Hematopoietic multipotent progenitor cell treated with erythropoietin and hydrocortisone succinate and interleukin-3 and kit ligand, for 4 days (in vitro differentiated cells): Measurements from ENCODE around the gene PCCB.
"Not testable (repeated sequence)": the region's sequence is repeated elsewhere in the genome, so short reads cannot be mapped to it uniquely, and the experiment has no call there.

ENCODE experiments used
- DNase-seq: peaks from one replicate; pipeline ENCODE4 v3.0.0-alpha.2; 2015

The PCCB gene

DNA sequence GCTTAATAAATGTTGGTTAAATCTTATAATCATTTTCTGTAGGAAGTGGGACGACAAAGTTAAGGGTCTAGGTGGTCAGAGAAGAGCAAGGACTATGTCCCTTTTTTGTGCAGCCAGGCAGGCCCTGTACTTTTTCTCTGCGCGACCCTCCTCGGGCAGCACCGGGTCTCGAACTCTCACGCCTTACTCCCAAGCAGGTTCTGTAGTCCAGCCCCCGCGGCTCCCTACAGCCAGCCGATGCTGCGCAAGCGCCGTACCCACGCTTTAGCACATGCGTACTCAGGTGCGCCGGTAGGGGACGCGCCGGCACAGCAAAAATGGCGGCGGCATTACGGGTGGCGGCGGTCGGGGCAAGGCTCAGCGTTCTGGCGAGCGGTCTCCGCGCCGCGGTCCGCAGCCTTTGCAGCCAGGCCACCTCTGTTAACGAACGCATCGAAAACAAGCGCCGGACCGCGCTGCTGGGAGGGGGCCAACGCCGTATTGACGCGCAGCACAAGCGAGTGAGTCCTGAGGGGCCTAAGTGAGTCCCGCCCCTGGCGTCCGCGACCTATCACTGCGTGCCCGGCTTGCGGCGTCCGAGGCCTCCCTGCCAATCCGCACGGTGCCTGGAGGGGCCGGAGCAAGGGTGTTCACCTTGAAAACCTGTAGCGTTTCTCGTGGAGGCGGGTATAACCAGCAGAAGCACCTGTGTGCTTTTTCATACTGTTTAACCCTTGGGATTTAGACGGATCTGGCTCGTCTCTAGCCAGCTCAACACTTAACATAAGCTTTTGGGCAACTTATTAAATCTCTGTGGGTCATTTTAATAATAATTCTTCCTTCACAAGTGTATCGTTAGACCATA lies at the start of gene PCCB:
Gene PCCB, plus strand, starts transcription at position 282 of the 844 bp plus-strand sequence. Its CDS starts 36 bp downstream, at position 318.
- DNase-seq, result peak; percentile 98

DNA sequence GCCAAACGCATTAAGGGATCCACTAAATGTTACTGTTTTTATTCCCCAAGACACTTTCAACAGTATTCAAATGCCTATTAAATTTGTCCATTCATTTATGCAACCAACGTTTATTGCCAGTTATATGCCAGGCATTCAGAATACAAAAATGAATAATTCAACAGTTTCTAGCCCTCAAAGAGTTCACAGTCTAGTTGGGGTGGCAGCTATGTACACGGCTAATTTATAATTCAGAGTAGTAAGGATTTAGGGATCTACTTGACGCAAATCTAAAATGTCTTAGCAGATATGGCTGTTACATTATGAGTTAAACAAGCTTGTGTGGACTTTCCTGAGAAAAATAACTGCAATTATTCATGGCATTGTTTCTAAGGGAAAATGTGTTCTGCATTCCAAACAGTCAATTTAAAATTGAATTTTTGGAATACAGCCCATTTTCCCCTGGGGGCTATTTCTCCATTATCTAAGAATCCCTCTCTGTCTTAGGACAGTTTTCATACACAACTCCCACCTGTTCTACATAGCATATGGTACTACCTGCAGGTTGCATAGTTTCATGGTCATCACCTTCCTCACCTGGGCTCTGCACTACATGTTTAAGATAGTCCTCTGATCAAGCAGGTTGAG lies 42.5 kb upstream of the PCCB start:
- DNase-seq, result no peak

DNA sequence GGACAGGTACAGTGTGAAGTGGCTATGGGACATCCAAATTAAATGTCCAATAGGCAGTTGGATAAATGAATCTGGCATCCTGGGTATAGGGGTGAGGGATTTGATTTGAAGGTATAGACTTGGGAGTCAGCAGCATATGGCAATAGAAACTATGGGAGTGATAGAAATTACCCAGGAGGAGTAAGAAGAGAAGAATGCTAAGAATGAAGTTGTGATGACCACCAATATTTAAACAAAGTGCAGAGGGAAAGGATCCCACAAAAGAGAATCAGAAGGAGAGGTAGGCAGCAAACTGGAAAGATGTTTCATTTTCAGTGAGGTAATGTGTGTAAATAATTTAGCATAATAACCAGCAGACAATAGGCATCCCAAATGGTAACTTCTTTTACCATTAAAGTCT lies 40.2 kb upstream of the PCCB start:
- DNase-seq, result no peak

DNA sequence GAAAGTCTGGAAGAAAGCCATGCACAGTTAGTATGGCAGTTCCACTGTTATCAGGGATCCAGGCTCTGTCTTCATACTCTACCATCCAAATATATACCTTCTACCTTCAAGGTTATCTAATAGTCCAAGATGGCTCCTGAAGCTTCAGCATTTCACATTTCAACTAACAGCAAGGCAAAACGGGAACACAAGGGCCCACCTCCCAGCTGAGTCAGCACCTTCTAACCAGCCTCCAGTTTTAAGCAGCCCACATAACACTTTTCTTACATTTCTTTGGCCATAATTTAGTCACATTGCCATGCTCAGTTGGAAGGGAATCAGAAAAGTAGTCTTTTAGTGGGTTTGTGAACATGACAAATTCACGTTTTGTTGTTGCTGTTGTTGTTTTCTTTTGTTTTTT lies 38.6 kb upstream of the PCCB start:
- DNase-seq, result no peak

DNA sequence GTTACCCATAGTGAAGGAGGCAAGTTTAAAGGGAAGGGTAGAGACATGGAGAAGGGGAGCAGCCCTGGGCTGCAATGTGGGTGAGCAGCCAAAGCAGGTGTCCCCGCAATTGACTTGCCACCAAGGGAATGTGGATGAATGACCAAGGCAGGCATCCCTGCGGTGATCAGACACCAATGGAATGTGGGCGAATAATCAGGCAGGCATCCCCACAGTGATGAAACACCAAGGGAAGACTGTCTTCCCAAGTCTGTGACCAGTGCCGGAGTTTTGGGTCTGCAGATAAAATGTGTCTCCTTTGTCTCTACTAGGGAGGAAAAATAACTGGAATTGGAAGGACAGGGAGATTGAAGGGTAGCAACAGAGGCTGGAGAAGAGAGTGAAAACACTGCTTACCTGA lies 27.4 kb upstream of the PCCB start:
- DNase-seq, result not testable (repeated sequence)

DNA sequence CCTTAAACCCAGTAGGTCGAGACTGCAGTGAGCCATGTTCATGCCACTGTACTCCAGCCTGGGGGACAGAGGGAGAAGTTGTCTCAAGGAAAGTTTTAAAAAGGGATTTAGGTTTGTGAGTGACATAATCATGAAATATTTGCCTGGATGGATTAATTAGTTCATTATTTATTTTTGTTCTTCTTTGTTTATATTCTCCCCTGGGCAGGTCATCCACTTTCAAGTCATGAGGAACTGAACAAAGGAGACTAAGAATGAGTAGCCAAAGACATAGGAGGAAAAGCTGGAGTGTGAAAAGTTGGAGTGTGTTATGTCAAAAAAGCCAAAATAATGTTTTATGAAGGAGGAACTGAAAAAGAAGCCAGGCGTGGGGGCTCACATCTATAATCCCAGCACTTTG lies 17.7 kb upstream of the PCCB start:
- DNase-seq, result no peak

DNA sequence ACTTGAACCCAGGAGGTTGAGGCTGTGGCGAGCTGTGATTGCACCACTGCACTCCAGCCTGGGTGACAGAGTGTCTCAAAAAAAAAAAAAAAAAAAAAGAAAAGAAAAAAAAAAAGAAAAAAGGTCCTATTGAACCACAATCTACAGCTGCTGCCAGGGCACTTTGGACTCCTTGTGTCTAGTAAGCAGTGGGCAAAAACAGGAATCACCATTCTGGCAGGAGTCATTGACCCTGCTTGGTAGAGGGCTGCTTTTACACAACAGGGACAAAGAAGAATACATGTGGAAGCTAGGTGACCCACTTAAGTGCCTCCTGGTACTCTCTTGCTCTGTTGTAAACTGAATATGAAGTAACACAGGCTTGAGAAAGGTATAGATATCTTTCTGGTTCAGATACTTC lies 14.6 kb upstream of the PCCB start:
- no peak for DNase-seq

DNA sequence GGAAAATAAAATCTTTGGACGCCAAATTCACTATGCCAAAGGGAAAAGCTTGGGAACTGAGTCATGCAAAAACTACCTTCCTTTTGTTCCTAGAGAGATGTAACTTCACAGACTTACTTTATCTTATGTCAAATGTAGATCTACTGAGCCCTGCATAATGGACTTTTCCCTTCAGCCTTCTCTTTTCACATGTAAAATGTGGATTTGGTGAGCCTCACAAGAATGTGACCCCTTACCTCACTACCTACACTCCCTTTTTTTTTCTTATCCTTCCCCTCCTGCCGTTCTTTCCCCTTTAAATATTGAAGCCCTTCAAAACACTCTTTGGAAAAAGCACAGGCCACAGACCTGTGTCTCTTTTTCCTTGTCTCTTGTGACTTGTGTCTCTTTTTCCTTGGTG lies 14.0 kb upstream of the PCCB start:
- no peak for DNase-seq

DNA sequence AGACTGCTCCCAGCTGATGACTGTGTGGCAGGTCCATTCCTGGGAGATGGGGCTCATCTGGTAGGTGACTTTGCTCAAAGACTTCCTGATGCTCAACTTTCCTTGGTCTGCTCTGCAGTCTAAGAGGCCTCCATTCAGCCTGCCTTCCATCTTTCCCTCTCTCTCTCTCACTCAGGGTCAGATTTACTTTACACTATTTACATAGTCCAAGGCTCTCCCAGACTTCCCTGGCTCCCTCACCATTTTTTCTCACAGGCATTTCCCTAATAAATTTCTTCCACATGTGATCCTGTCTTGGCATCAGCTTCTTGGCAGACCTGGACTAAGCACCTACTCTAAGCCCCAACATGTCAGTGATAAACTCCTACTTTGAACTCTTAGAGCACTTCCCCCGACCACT lies 13.0 kb upstream of the PCCB start:
- DNase-seq, result no peak

DNA sequence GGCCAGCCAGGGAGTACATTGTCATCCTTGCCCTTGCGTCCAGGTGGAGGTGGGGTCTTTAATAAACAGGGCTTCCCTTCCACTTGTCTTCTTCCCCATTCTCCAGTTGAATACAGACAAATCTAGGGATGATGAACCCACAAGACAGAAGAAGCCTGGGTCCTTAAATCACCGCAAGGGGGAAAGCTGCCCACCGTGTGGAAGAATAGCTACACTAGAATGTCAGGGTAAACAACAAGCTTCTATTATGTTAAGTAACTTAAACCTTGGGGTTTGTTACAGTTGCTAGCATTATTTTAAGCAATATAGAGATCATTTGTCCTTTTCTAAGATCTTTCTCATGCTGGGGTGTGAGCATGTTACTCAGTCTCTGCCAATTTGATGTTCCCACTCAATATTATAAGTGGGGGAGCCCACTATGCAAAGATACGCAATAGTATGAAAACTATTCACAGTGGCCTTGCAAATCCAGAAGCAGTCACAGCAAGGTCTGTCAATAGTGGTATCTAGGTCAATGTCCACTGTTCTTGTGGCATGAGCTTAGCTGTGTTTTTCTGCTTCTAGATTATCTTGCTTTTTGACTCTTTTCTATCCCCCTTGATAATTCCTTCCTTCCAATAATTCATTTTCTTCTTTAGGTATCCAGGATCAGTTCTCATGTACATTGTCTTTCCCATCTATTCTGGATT lies 12.0 kb upstream of the PCCB start:
- DNase-seq, result no peak

DNA sequence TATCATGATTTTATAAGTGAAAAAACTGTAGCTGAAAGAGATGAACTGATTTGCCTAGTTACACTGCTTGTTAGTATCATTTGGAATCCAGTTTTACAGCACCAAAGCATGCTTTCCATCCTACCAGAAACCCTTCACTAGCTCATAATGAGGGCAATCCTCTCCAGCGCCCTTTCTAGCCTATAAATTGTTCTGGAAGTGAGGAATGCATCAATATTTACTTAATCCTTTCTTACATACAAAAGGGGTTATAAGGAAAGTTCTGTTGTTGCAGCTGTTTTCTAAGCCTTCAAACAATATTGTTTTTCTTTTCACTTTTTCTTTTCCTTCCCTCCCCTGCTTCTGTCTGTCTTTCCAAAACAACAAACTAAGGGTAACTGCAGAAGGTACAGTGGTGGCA lies 11.0 kb upstream of the PCCB start:
- no peak for DNase-seq

DNA sequence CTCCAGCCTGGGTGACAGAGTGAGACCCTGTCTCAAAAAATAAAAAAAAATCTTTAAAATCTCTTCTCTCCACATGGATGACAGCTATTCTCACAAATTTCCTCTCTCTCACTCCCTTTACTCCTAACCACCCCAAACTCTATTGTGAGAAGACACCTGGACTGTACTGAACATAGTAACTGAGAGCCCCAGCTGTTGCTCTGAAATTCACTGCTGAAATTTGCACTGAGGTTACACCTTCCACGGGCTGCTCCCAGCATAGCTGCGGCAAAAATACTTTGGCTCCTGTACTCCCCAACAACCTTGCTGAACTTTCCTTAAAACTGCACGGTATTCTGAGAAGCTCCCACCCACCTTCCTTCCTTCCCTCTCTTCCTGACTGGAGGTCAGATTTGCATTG lies 4.4 kb upstream of the PCCB start:
- DNase-seq, result no peak

DNA sequence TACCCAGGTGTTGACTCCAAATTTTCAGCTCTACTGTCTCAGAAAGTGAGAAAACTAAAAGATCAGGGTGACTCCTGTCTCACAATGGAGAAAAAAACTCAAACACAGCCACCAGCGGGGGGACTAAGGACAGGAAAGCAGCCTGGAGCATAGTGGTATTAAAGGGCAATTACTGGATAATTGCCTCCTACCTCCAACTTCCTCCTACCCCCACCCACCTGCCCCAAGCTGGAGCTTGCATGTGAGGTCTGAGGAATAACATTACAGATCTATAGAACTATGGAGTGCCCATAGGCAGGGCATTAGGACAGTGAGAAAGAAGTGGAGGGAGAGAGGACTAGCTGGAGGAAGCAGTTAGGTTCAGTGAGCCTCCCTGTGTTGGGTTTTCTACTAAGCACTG lies 2.7 kb upstream of the PCCB start:
- no peak for DNase-seq

DNA sequence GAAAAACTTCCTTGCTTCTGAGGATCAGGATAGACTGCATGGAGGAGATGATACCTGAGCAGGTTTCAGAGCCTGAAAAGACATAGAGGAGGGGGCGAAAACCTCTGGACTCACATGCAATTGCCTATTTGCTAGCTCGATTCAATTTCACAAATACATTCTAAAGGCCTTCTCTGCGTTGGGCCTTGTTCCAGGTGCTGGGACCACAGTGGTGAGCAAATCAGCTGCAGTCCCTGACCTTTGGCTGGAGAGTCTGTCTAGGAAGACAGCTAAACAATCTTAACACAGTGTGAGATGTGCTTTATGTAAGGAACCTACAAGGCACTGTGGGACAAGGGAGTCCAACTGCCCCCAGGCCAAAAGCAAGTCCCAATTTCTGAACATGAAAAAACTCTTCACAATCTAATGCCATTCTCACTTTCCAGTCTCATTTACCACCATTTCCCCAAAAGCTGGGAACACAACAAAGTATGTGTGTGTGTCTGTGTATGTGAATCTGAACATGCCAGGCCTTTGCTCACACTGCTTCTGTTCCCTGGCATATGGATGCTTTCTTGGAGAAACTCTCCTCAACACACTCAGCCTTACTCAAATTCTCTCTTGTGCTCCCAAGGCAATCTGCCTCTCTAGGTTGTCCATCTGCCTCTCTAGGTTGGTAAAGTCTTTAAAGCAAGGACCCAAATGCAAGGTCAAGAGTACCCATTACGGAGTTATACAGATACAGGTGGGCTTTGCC lies 2.1 kb upstream of the PCCB start:
- no peak for DNase-seq

DNA sequence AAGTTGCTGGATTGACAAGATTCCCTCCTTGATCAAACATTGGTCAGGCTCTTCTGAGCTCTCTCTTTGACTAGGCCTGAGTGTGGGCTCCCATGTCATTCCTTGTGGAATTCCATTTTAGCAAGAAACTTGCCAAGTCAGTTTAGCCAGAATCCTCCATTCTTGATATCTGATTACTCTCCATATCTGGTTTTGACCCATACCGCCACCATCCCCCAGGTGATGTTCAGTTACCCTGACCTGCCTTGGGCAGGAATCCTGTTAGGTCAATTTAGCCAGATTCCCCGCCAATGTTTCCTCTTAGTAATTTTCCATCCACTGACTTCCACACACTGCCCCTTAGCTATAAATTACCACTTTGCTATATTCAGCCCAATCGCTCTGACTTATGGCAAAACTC lies 1.0 kb upstream of the PCCB start:
- DNase-seq, result no peak

DNA sequence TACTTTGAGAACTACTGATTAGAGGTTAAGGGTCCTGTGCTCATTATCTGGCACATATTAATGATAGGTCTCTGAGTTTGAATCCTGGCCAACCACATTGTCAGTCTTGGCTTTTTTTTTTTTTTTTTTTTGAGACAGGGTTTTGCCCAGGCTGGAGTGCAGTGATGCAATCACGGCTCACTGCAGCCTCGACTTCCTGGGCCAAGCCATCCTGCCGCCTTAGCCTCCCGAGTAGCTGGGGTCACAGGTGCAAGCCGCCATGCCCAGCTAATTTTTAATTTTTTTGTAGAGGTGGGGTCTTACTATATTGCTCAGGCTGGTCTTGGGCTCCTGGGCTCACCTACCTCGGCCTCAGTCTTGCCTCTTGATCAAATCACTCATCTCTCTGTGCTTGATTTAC lies 547 bp upstream of the PCCB start:
- peak; percentile 14 for DNase-seq

DNA sequence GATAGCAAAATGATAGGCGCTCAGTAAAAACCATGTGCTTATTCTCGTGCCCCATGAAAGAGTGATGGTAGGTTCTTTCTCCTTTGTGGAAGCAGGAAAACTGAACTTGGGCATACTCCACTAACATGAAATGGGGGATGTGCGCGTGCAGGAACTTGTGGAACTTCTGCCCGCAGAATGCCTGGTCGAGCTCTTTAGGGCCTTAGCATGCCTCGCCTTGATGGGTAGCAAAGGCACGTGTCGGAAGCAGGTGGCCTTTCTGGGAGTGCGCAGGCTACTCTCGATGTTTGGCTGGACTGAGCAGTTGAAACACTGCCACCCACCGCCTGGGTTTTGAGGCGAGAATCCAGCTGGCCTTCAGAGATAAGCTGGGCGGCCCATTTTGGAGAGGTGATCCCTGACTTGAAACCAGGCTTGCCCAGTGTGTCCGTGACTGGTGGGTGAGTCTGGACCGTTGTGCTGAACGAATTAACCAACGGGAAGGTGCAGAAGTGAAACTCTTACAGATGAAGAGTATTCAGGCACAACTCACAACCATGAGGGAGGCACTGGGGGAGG lies 842 bp downstream of the PCCB start:
- DNase-seq, result peak; percentile 97

DNA sequence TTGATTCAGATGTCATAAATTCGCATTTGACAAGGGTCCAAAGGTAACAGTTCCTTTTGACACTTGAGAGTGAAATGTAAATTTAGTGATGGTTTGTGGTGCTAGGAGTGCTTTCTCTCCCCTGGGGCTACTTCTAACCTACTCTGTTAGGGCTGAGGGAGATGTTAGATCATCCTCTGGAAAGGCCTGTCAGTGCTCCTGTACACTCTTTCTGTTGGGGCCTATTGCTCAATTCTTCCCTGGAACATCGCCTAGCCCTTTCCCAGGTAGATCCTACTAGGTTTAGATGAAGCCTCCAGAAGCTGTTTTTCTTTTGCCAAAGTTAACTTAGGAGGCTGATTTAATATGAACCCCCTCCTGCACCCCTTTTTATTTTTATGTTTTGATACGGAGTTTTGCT lies 1.4 kb downstream of the PCCB start:
- DNase-seq, result no peak

DNA sequence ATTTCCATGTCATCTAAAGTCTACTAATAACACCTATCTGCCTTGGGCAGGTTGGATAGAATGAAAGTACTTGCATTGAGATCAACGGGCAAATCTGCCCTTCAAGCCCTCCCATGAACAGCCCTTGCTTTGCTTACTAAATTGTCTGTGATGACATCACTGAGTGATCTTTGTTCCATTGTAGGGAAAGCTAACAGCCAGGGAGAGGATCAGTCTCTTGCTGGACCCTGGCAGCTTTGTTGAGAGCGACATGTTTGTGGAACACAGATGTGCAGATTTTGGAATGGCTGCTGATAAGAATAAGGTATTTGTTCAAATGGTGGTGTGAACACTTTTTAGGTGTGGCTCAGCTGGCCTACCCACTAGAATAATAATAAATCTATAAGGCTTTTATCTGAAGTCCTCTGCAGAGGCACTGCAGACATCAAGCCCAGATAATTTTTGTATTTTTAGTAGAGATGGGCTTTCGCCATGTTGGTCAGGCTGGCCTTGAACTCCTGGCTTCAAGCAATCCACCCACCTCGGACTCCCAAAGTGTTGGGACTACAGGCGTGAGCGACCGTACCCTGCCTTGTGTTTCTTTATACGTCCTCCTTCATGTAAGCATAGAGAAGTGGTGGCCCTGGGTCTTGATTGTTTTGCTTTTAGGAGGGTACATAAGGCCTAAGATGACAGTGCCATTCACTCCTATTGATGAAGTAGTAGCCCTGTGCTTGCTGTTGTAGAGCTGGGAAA lies 5.7 kb downstream of the PCCB start:
- no peak for DNase-seq

DNA sequence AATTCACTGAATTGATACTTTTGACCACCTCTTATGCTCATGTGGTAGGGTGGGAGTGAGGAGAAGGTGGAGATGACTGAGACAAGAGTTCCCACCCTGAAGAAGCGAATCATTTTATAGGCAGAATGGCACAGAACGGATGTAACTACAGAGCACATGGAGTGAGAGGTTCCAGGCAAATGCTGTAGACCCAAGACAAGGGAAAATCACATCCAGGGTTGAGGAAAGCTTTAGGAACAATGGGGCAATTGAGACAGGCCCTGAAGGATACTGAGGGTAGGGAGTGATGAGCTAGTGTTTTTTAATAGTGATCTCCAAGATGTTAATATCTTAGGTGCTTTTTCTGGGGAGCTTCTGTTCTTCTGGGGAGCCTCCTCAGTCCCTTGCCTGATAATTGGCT lies 8.1 kb downstream of the PCCB start:
- DNase-seq, result no peak

DNA sequence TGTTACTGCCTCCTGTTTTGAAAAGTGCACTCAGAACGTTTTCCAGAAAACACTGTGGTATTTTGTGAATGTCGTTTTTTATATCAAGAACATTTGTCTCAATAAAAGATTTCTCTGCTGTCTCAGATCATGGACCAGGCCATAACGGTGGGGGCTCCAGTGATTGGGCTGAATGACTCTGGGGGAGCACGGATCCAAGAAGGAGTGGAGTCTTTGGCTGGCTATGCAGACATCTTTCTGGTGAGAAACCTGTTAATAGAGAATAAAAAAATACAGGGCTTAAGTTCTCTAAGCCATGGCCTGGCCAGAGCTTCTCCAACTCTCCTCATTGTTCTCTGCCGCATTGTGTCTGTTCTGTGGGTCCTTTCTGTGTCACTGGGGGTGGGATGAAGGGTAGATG lies 11.7 kb downstream of the PCCB start:
- no peak for DNase-seq

DNA sequence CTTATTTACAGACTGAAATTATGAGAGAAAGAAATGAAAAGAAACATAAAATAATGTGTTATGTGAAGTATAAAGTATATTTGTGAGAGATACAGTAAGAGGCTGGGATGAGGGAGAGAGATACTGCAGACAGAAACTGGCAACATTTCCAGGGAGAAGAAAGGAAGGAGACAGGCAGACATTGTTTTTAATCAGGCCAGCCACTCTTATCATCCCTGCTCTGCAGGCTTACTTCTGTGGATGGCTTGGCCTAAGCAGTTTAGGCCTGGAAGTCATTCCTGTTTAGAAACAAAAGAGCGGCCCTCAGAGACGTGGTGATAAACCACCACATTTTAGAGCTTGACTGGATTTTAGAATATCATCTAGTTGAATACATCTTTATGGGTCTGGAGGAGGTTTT lies 12.4 kb downstream of the PCCB start:
- DNase-seq, result no peak
